Mesendoderm (in vitro differentiated cells): Measurements from ENCODE around the gene FXYD1.

Experiments
- DNase-seq: peaks from one replicate; pipeline ENCODE4 v3.0.0; 2013
- H2AK5ac ChIP-seq: 2 replicates; pipeline ENCODE4 v1.6.1; 2013; ENCODE audit warnings: low read length, inconsistent platforms
- H2BK120ac ChIP-seq: 2 replicates; pipeline ENCODE4 v1.6.1; 2013; ENCODE audit warnings: low read depth, mild to moderate bottlenecking, low read length, moderate library complexity, mixed read lengths
- H2BK15ac ChIP-seq: replicated peaks from 2 replicates; pipeline ENCODE4 v1.6.1; 2013; ENCODE audit warnings: low read depth, mild to moderate bottlenecking, moderate library complexity
- H2BK5ac ChIP-seq: 2 replicates; pipeline ENCODE4 v1.6.1; 2013; ENCODE audit warnings: low read length, inconsistent platforms
- H3K18ac ChIP-seq: 2 replicates; pipeline ENCODE4 v1.6.1; 2013; ENCODE audit warnings: mild to moderate bottlenecking, low read length, mixed read lengths
- H3K23ac ChIP-seq: one replicate; pipeline ENCODE4 v1.6.1; 2013; ENCODE audit warnings: low read length
- H3K27ac ChIP-seq: 2 replicates; pipeline ENCODE4 v1.5.1; 2013; ENCODE audit warnings: low read depth, mild to moderate bottlenecking, inconsistent platforms, low read length, moderate library complexity
- H3K27me3 ChIP-seq: 2 replicates; pipeline ENCODE4 v1.6.1; 2013; ENCODE audit warnings: low read length, control low read depth, mild to moderate bottlenecking, inconsistent platforms; ENCODE audit not compliant: insufficient read depth, poor library complexity
- H3K36me3 ChIP-seq: 2 replicates; pipeline ENCODE4 v1.6.1; 2013; ENCODE audit warnings: low read length, inconsistent platforms; ENCODE audit not compliant: control insufficient read depth, insufficient read depth
- H3K4ac ChIP-seq: one replicate; pipeline ENCODE4 v1.6.1; 2013; ENCODE audit warnings: low read depth, mild to moderate bottlenecking, low read length, moderate library complexity
- H3K4me1 ChIP-seq: 2 replicates; pipeline ENCODE4 v1.6.1; 2013; ENCODE audit warnings: low read depth, low read length, inconsistent platforms; ENCODE audit not compliant: control insufficient read depth
- H3K4me2 ChIP-seq: 2 replicates; pipeline ENCODE4 v1.6.1; 2013; ENCODE audit warnings: low read length
- H3K4me3 ChIP-seq: 2 replicates; pipeline ENCODE4 v1.5.1; 2013; ENCODE audit warnings: mild to moderate bottlenecking, low read length
- H3K56ac ChIP-seq: one replicate; pipeline ENCODE4 v1.6.1; 2013; ENCODE audit warnings: low read length
- H3K79me1 ChIP-seq: 2 replicates; pipeline ENCODE4 v1.6.1; 2013; ENCODE audit warnings: low read length, inconsistent platforms
- H3K79me2 ChIP-seq: 2 replicates; pipeline ENCODE4 v1.6.1; 2013; ENCODE audit warnings: mild to moderate bottlenecking, low read length; ENCODE audit not compliant: control insufficient read depth, insufficient read depth
- H3K9ac ChIP-seq: 2 replicates; pipeline ENCODE4 v1.6.1; 2013; ENCODE audit warnings: low read length, inconsistent platforms
- H4K5ac ChIP-seq: one replicate; pipeline ENCODE4 v1.6.1; 2013; ENCODE audit warnings: low read length
- H4K8ac ChIP-seq: one replicate; pipeline ENCODE4 v1.6.1; 2013; ENCODE audit warnings: low read depth, mild to moderate bottlenecking, control low read depth, low read length, moderate library complexity
- WGBS: extraction: QIAGEN DNeasy Blood & Tissue Kit; methylation state at CpG from one replicate; pipeline ENCODE4 v1.1.7; 2013; ENCODE audit warnings: low lambda C conversion rate, missing lambda C conversion rate; ENCODE audit not compliant: insufficient coverage; ENCODE audit errors: extremely low coverage; 5-methylcytosine and 5-hydroxymethylcytosine counted together

The FXYD1 gene

GRCh38 chr19:35167251-35168119 is 28.9 kb downstream of the FXYD1 start:
- Histone ChIP-seq H2BK5ac (no peak overlapping the region), H3K23ac (no peak overlapping the region), H3K27me3 (no peaks in the 10 kb centered on the region), H3K27ac (no peak overlapping the region), H3K4me1 (no peaks in the 10 kb centered on the region), H4K8ac (no peak overlapping the region), H2BK15ac (no peak overlapping the region), H3K4me3 (no peak overlapping the region), H3K9ac (no peak overlapping the region), H2AK5ac (no peak overlapping the region), H3K18ac (no peak overlapping the region), H4K5ac (no peak overlapping the region), H3K56ac (no peak overlapping the region), H3K36me3 (peaks cover 8% of the 10 kb centered on the region), H2BK120ac (no peak overlapping the region), H3K4ac (no peak overlapping the region), H3K79me2 (no peaks in the 10 kb centered on the region), H3K4me2 (no peak overlapping the region), H3K79me1 (no peaks in the 10 kb centered on the region)
- no peak for DNase-seq
- WGBS, result no CpG with 5 or more reads among the region's 5 CpGs

DNA sequence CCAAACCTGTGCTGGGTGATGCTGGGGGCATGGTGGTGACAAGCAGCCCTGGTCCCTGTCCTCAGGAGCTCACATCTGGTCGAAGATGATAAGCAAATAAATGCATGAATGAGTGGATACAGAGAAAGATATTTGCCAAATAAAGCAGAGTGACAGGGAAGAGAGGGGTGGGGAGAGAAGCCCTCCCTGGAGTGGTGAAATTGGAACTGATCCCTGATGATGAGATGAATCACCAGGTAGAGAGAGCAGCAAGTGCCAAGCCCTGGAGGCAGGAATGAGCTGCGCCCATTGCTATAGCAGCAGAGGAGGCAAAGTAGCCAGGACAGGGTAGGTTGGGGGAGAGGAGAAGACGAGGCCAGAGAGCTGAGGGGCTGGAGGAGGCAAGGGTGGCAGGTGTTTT is 29.6 kb downstream of the FXYD1 start:
- Histone ChIP-seq H3K4me1 (no peaks in the 10 kb centered on the region), H3K9ac (no peak overlapping the region), H3K4me2 (no peak overlapping the region), H3K79me1 (no peaks in the 10 kb centered on the region), H3K79me2 (no peaks in the 10 kb centered on the region), H3K36me3 (peaks cover 8% of the 10 kb centered on the region), H3K23ac (no peak overlapping the region), H3K4me3 (no peak overlapping the region), H2BK5ac (no peak overlapping the region), H3K27me3 (no peaks in the 10 kb centered on the region), H2BK120ac (no peak overlapping the region), H4K8ac (no peak overlapping the region), H3K27ac (no peak overlapping the region), H3K4ac (no peak overlapping the region), H4K5ac (no peak overlapping the region), H3K56ac (no peak overlapping the region), H2BK15ac (no peak overlapping the region), H2AK5ac (no peak overlapping the region), H3K18ac (no peak overlapping the region)
- DNase-seq, result no peak
- WGBS, result no CpG with 5 or more reads among the region's 3 CpGs

- WGBS, result no CpG with 5 or more reads among the region's 18 CpGs
- H3K36me3 ChIP-seq, result peaks cover 4% of the 10 kb centered on the region
- H3K56ac ChIP-seq, result no peak overlapping the region
Measured at GRCh38 chr19:35169221-35169995, 30.8 kb downstream of the FXYD1 start.

DNA sequence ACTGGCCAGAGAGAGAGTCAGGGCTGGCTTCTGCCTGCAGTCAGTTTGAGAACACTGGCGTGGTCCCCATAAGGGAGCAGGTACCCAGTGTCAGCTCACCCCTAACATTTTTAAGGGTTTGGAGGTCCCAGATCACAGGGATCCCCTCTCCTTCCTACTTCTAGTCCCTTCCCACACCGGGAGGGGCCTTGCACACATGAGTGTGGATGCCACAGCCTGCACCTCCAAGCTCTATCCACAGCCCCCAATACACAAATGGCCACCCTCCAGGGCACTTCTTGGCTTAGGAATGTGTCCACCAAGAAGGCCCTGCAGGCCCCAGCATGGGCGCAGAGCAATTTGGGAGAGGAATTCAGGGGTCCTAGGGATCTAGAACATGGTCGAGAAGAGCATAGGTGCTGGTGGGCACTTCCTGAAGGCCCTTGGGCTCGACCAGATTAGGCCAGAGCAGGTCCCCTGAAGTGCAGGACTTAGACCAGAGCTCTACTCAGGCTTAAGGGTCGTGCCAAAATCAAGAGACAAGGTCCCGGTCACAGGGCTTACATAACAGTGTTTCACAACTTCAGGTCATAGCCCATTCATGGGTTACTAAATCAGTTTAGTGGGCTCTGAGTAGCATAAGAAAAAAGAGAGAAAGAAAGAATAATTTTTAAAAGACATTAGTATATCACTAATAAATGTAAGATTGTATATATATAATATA is 31.9 kb downstream of the FXYD1 start:
- Histone ChIP-seq H3K27me3 (no peaks in the 10 kb centered on the region), H2BK15ac (no peak overlapping the region), H3K79me1 (no peaks in the 10 kb centered on the region), H3K18ac (no peak overlapping the region), H3K9ac (no peak overlapping the region), H3K4me3 (no peak overlapping the region), H2AK5ac (no peak overlapping the region), H3K27ac (no peak overlapping the region), H3K4me2 (no peak overlapping the region), H4K5ac (no peak overlapping the region), H2BK5ac (no peak overlapping the region), H4K8ac (no peak overlapping the region), H2BK120ac (no peak overlapping the region), H3K79me2 (no peaks in the 10 kb centered on the region), H3K4me1 (no peaks in the 10 kb centered on the region), H3K23ac (no peak overlapping the region), H3K56ac (no peak overlapping the region), H3K4ac (no peak overlapping the region), H3K36me3 (peaks cover 3% of the 10 kb centered on the region)
- WGBS, result no CpG with 5 or more reads among the region's 7 CpGs
- DNase-seq, result no peak

More at GRCh38 chr19:35169221-35169995, 30.8 kb downstream of the FXYD1 start:
- no peak overlapping the region for H3K27ac ChIP-seq
- H3K27me3 ChIP-seq, result no peaks in the 10 kb centered on the region
- no peak overlapping the region for H2BK5ac ChIP-seq
- no peak overlapping the region for H2BK15ac ChIP-seq
- no peak overlapping the region for H3K4me2 ChIP-seq
- H3K79me2 ChIP-seq, result no peaks in the 10 kb centered on the region
- H3K79me1 ChIP-seq, result no peaks in the 10 kb centered on the region
- H4K8ac ChIP-seq, result no peak overlapping the region
- no peak overlapping the region for H2AK5ac ChIP-seq
- H3K23ac ChIP-seq, result no peak overlapping the region
- H3K9ac ChIP-seq, result no peak overlapping the region
- H3K4ac ChIP-seq, result no peak overlapping the region
- H2BK120ac ChIP-seq, result no peak overlapping the region
- no peak for DNase-seq
- H3K4me3 ChIP-seq, result no peak overlapping the region
- H3K18ac ChIP-seq, result no peak overlapping the region
- no peaks in the 10 kb centered on the region for H3K4me1 ChIP-seq
- H4K5ac ChIP-seq, result no peak overlapping the region

DNA sequence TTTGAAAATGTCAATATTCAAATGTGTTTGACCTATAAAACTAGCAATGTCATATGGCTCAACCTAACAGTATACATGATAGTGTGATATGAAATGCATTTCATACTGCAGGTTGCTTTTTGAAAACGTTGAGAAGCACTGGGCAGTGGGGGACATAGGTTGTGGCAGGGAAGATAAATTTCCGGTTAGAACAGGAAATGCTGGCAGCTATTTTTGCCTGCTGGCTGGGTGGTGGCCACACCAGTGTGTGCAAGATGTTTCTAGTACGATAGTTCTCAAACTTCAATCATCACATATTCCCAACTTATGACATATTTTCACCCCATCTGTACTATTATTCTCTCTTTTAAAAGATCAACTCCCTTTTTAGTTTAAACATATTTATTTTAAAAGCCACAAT is 33.1 kb downstream of the FXYD1 start:
- H3K9ac ChIP-seq, result no peak overlapping the region
- no peak overlapping the region for H3K27ac ChIP-seq

More for the DNA sequence above, 33.1 kb downstream of the FXYD1 start:
- Histone ChIP-seq H3K4me1 (no peaks in the 10 kb centered on the region), H3K4me3 (no peak overlapping the region), H3K4ac (no peak overlapping the region), H3K23ac (no peak overlapping the region), H4K8ac (no peak overlapping the region), H2BK15ac (no peak overlapping the region), H4K5ac (no peak overlapping the region), H3K4me2 (no peak overlapping the region), H3K36me3 (no peaks in the 10 kb centered on the region), H2BK5ac (no peak overlapping the region), H3K79me1 (no peaks in the 10 kb centered on the region), H3K79me2 (no peaks in the 10 kb centered on the region), H3K18ac (no peak overlapping the region), H2BK120ac (no peak overlapping the region), H3K27me3 (no peaks in the 10 kb centered on the region), H3K56ac (no peak overlapping the region), H2AK5ac (no peak overlapping the region)
- no peak for DNase-seq
- WGBS, result no CpG with 5 or more reads among the region's 3 CpGs
